ENCODE results near the gene OR13J1. TPM values are rescaled to one million over a fixed set of nuclear protein-coding genes. Genes with fewer than 3 reads are reported as not detected.
A peak's percentile ranks its signal among the peaks of the same experiment; 100 is the strongest.

Gene OR13J1
- total and polyA plus RNA-seq, 12 donors, result not detected

GRCh38 chr9:35854091-35854762 lies 16.0 kb downstream of the OR13J1 start:
- Histone ChIP-seq H3K36me3 (replicated peaks in 1 of 2) (no peaks in the 10 kb centered on the region), H3K9me3 (replicated peaks in 1 of 3) (no peaks in the 10 kb centered on the region), H3K27me3 (no peaks in the 10 kb centered on the region), H3K4me3 (no peak overlapping the region), H3K4me1 (replicated peaks in 1 of 2) (no peaks in the 10 kb centered on the region), H3K27ac (no peak overlapping the region)
- intact Hi-C loops (cut with DNase I), result no loop called here
- TF ChIP-seq POLR2A (IDR thresholded peaks at IDR 0.05), result no peak
- TF ChIP-seq, protein P1, sequence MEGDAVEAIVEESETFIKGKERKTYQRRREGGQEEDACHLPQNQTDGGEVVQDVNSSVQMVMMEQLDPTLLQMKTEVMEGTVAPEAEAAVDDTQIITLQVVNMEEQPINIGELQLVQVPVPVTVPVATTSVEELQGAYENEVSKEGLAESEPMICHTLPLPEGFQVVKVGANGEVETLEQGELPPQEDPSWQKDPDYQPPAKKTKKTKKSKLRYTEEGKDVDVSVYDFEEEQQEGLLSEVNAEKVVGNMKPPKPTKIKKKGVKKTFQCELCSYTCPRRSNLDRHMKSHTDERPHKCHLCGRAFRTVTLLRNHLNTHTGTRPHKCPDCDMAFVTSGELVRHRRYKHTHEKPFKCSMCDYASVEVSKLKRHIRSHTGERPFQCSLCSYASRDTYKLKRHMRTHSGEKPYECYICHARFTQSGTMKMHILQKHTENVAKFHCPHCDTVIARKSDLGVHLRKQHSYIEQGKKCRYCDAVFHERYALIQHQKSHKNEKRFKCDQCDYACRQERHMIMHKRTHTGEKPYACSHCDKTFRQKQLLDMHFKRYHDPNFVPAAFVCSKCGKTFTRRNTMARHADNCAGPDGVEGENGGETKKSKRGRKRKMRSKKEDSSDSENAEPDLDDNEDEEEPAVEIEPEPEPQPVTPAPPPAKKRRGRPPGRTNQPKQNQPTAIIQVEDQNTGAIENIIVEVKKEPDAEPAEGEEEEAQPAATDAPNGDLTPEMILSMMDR (IDR thresholded peaks at IDR 0.05), result no peak
- WGBS, 4 donors, result 91 to 96% (median 94%) methylated on average over 5 to 7 of the region's 7 CpGs
- DNase-seq, result peak in 1 of 7 donors; percentile 27

GRCh38 chr9:35852876-35853865 lies 17.0 kb downstream of the OR13J1 start:
- no peak overlapping the region for H3K4me3 ChIP-seq
- no peaks in the 10 kb centered on the region for H3K27me3 ChIP-seq
- intact Hi-C loops (cut with DNase I), result no loop called here
- H3K9me3 ChIP-seq (replicated peaks in 1 of 3), result no peaks in the 10 kb centered on the region
- no peak overlapping the region for H3K27ac ChIP-seq
- no peak for TF ChIP-seq POLR2A (IDR thresholded peaks at IDR 0.05)
- TF ChIP-seq, protein P1 (IDR thresholded peaks at IDR 0.05), result no peak
- H3K4me1 ChIP-seq (replicated peaks in 1 of 2), result peaks cover under 1% of the 10 kb centered on the region in 2 donors
- H3K36me3 ChIP-seq (replicated peaks in 1 of 2), result no peaks in the 10 kb centered on the region
- peak in 2 of 7 donors; percentile 13 to 45 for DNase-seq
- WGBS, 4 donors, result 90 to 96% (median 93%) methylated on average over 11 to 25 of the region's 25 CpGs

- H3K4me3 ChIP-seq, result no peak overlapping the region
- no peaks in the 10 kb centered on the region for H3K36me3 ChIP-seq (replicated peaks in 1 of 2)
- H3K27ac ChIP-seq, result no peak overlapping the region
- WGBS, 4 donors, result 69 to 100% (median 96%) methylated on average over 2 of the region's 2 CpGs
- H3K27me3 ChIP-seq, result no peaks in the 10 kb centered on the region
- H3K4me1 ChIP-seq (replicated peaks in 1 of 2), result peaks cover 6 to 7% of the 10 kb centered on the region in 2 donors
- H3K9me3 ChIP-seq (replicated peaks in 1 of 3), result no peaks in the 10 kb centered on the region
- TF ChIP-seq, protein P1 (IDR thresholded peaks at IDR 0.05), result no peak
- TF ChIP-seq POLR2A (IDR thresholded peaks at IDR 0.05), result no peak
- DNase-seq, result peak in 2 of 7 donors; percentile 7 to 21
- intact Hi-C loops (cut with DNase I), result no loop called here
Measured at GRCh38 chr9:35852267-35852815, 17.9 kb downstream of the OR13J1 start.
